Prostate gland (tissue), 2 donors: Measurements from ENCODE around the gene METTL1. TPM values are rescaled to one million over a fixed set of nuclear protein-coding genes. Genes with fewer than 3 reads are reported as not detected.

ENCODE experiments used
- DNase-seq: peaks from one replicate; pipeline ENCODE4 v3.0.0-alpha.2; 2019; ENCODE audit warnings: low spot score
- H3K27ac ChIP-seq, 2 donors: fragments of 200-600 bp; sonication (generic); 2 replicates each; pipeline ENCODE4 v1.5.1; 2017 to 2019
- H3K27me3 ChIP-seq: fragments of 200-600 bp; sonication (generic); replicated peaks from 2 replicates; pipeline ENCODE4 v1.5.1; 2019; ENCODE audit not compliant: insufficient read depth
- H3K36me3 ChIP-seq, 2 donors: fragments of 200-600 bp; sonication (generic); 1 replicate in 1 of 2; 2 replicates in 1 of 2; pipeline versions ENCODE4 v1.5.1 to v1.8.1; 2017 to 2019
- H3K4me1 ChIP-seq: fragments of 200-600 bp; sonication (generic); replicated peaks from 2 replicates; pipeline ENCODE4 v1.5.1; 2019
- H3K4me3 ChIP-seq, 2 donors: fragments of 200-600 bp; sonication (generic); 2 replicates each; pipeline ENCODE4 v1.5.1; 2017 to 2019
- H3K9me3 ChIP-seq: fragments of 200-600 bp; sonication (generic); 2 replicates; pipeline ENCODE4 v1.5.1; 2017
- POLR2A ChIP-seq: fragments of 450-650 bp; IDR thresholded peaks from one replicate; pipeline ENCODE4 v1.6.1; 2016; ENCODE audit warnings: antibody characterized with exemption, mild to moderate bottlenecking
- POLR2AphosphoS5 ChIP-seq: sonication (generic); formaldehyde crosslinking; IDR thresholded peaks from one replicate; pipeline ENCODE4 v1.6.1; 2017; ENCODE audit warnings: antibody characterized with exemption
- WGBS: methylation state at CpG from one replicate; pipeline ENCODE4 v1.1.5; 2018; 5-methylcytosine and 5-hydroxymethylcytosine counted together
- intact Hi-C: fragments of 100-400 bp; cut with DNase I; formaldehyde crosslinking; loops from one replicate; pipeline ENCODE4 v1.14.2; 2022
- total RNA-seq, 2 donors: library from RNA; depleted of rRNA; stranded (reverse); fragments of >200 nt; gene quantifications; one replicate each; pipeline ENCODE4 v1.1.0, GENCODE V29; 2016
- TF ChIP-seq, protein P1 (sequence below), 4 experiments: fragments of 200-600 bp in 2 of 4; fragments of 450-650 bp in 2 of 4; sonication (generic) in 2 of 4; IDR thresholded peaks; 1 replicate in 3 of 4; 2 replicates in 1 of 4; pipeline ENCODE4 v1.5.1; 2016 to 2019; ENCODE audit warnings: antibody characterized with exemption in 4 of 4, mild to moderate bottlenecking in 2 of 4, moderate library complexity in 2 of 4

The METTL1 gene
- total RNA-seq, 2 donors from 2014 or later, result 4.9 to 14.3 TPM

DNA sequence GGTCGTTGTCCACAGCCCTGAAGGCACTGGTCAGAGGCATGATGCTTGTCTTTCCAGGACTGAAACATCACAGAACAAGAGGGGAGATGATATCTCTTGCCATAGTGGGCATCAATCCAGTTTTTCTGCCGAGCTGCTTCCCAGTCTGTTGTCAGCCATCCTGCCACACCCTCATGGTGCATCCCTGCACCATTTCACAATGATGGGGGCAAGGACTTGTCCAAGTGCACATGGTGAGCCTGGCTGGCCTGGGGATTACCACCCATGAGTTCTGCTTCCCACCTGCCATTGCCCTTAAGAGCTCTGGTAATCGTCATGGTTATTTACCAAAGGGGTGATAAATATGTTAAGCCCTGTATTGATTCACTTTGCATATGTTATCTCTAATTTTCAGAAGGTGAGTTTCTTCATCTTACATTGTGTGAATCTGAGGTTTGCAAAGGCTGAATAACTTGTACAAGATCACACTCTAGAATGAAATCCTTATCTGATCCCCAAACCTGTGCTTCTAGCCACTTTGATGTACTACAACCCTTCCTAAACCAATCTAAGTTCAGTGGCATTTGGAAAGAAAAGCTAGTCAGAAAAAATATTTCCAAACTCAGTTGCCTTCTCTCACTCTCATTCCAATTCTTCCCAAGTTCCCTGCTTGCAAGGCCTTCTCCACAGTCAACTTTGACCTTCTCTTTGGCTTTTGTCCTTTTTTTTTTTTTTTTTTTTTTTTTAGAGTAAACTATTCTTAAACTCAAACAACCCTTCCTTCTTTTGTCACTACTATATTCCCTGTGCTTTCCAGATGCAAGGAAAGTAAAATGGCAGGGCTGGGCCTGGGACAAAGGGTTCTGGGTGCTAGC, 44.3 kb upstream of the METTL1 start:
- intact Hi-C loops, result no loop called here
- no peak overlapping the region for H3K4me3 ChIP-seq
- H3K27me3 ChIP-seq, result no peaks in the 10 kb centered on the region
- no peaks in the 10 kb centered on the region for H3K4me1 ChIP-seq
- no peak for DNase-seq
- WGBS, result 31% methylated on average over 3 of the region's 3 CpGs
- TF ChIP-seq POLR2A (no peak), POLR2AphosphoS5 (no peak)
- TF ChIP-seq, protein P1, sequence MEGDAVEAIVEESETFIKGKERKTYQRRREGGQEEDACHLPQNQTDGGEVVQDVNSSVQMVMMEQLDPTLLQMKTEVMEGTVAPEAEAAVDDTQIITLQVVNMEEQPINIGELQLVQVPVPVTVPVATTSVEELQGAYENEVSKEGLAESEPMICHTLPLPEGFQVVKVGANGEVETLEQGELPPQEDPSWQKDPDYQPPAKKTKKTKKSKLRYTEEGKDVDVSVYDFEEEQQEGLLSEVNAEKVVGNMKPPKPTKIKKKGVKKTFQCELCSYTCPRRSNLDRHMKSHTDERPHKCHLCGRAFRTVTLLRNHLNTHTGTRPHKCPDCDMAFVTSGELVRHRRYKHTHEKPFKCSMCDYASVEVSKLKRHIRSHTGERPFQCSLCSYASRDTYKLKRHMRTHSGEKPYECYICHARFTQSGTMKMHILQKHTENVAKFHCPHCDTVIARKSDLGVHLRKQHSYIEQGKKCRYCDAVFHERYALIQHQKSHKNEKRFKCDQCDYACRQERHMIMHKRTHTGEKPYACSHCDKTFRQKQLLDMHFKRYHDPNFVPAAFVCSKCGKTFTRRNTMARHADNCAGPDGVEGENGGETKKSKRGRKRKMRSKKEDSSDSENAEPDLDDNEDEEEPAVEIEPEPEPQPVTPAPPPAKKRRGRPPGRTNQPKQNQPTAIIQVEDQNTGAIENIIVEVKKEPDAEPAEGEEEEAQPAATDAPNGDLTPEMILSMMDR (IDR thresholded peaks at IDR 0.05), result no peak
- no peaks in the 10 kb centered on the region for H3K9me3 ChIP-seq
- H3K36me3 ChIP-seq, result no peaks in the 10 kb centered on the region
- H3K27ac ChIP-seq, result no peak overlapping the region

DNA sequence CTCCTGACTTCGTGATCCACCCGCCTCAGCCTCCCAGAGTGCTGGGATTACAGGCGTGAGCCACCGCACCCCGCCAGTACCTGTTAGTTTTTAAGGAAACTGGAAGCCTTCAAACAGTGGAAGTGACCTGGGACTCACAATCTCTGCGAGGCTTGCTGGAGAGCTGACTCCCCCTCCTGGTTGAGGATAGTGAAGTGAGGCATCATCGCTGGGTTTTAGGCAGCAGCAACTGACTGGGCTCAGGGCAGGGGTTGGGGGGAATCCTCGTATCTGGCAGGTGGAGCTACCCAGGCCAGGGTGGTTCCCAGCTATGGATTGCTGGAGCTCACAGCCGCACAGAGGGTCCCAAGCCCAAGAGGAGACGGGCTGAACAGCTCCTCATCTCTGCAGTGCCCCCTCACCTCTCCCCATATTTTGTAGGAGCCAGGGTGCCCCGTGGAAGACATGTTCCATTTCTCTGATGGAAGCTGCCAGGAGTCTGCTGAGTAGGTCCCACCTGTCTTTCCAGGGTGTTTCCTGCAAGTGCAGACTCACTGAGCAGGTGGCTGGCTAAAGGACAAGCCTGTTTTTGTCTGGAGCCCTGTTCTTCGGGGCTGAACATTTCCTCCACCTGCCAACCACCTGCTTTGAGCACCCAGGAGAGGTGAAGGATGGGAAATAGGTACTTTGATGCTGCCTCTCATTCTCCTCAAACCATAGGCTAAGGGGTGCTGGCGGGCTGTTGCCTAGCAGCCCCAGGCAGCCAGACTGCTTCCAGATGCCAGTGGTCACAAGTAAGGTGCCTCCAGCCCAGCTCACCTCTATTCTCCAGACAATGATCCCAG, 43.5 kb upstream of the METTL1 start:
- H3K9me3 ChIP-seq, result no peaks in the 10 kb centered on the region
- no peak overlapping the region for H3K27ac ChIP-seq
- no peaks in the 10 kb centered on the region for H3K4me1 ChIP-seq
- no peak overlapping the region for H3K4me3 ChIP-seq
- intact Hi-C loops, result no loop called here
- 82% methylated on average over 11 of the region's 13 CpGs for WGBS
- DNase-seq, result no peak
- no peaks in the 10 kb centered on the region for H3K27me3 ChIP-seq
- no peaks in the 10 kb centered on the region for H3K36me3 ChIP-seq
- TF ChIP-seq, protein P1 (IDR thresholded peaks at IDR 0.05), result no peak
- TF ChIP-seq POLR2A (no peak), POLR2AphosphoS5 (no peak)

DNA sequence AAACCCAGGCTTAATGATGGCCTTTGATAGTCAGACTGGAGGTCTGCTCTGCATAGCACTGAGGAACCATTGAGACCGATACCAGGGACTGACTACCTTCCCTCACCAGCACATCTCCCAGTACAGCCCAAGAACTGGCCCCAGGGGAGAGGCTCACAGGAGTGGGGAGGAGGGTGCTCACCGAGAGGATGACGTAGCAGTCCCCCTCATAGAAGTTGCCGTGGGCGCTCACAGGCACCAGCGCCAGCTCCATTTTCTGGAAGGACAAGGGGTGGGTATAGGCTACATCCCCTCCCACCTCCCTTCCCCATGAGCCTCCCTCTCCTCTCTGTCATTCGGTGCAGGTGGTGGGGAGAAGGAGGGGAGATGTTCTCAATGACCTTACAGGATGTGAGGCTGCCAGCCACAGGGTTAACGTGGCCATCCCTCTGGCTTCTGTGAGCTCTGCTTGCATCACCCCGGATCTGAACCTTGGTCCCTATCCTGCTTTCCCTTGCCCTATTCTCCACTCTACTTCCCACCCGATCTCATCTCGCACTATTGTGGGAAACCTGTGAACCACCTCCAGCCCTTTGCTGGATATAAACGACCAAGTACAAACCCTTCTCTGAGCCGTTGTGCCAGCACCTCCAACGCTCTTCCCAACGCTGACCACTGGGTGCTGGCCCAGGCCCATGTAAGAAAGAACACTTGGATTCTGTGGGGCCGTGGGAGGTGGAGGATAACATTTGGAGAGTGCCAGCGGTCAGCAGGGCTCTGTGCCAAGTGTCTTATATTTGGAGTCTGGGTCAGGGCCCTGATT, 42.3 kb upstream of the METTL1 start:
- H3K9me3 ChIP-seq, result no peaks in the 10 kb centered on the region
- H3K36me3 ChIP-seq, result no peaks in the 10 kb centered on the region
- intact Hi-C loops, result no loop called here
- no peaks in the 10 kb centered on the region for H3K4me1 ChIP-seq
- no peaks in the 10 kb centered on the region for H3K27me3 ChIP-seq
- WGBS, result 64% methylated on average over 17 of the region's 17 CpGs
- no peak overlapping the region for H3K4me3 ChIP-seq
- TF ChIP-seq POLR2A, result no peak
- TF ChIP-seq, protein P1 (IDR thresholded peaks at IDR 0.05), result no peak
- TF ChIP-seq POLR2AphosphoS5, result no peak
- no peak overlapping the region for H3K27ac ChIP-seq
- no peak for DNase-seq

DNA sequence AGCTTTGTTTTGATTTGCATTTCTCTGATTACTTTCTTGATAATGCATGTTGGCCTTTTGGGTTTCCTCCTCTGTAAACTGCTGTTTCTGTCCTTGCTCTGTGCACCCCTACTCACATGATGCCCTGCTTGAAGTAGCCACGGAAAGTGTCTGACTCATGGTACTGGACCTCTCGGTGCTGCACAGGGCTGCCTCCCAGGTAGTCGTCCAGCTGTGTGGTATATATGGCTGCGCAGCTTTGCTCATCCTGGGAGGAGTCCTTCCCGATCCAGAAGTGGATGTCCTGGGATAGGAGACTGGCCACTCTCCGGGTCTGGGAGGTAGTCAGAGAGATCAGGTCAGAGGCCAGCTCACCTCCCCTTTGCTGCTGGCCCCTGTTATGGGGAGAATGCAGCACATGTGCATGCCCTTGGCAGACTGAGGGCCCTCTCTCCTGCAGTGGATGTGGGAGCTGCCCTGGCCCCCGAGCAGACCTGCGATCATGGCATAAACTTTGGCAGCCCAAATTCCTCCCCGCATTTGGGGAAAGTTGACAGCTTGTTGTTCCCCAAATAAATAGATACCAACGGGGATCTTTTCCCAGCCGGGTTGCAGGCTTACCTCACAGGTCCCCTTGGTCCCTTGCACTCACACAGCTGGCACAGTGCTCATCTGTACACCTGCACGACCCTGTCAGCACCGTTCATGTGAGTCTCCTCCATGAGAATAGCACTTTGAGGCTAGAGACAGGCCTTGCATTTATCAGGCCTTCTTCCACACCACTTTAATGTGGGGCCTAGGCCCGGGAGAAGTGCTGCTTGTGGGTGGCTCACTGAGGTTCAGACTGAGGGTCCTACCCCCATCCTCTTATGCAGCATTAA, 41.4 kb upstream of the METTL1 start:
- 76% methylated on average over 14 of the region's 14 CpGs for WGBS
- TF ChIP-seq POLR2A (no peak), POLR2AphosphoS5 (no peak)
- TF ChIP-seq, protein P1 (IDR thresholded peaks at IDR 0.05), result no peak
- Histone ChIP-seq H3K9me3 (no peaks in the 10 kb centered on the region), H3K4me1 (no peaks in the 10 kb centered on the region), H3K36me3 (no peaks in the 10 kb centered on the region), H3K27ac (no peak overlapping the region), H3K27me3 (no peaks in the 10 kb centered on the region), H3K4me3 (no peak overlapping the region)
- intact Hi-C loops, result no loop called here
- no peak for DNase-seq
